AG09319 (cell line): Measurements from ENCODE around the gene PRPS1.

ENCODE experiments used
- DNase-seq: peaks from one replicate; pipeline ENCODE4 v3.0.0-alpha.2; 2010; ENCODE audit warnings: low read depth; ENCODE audit errors: extremely low read depth
- TF ChIP-seq, protein P1 (sequence below): IDR thresholded peaks from 2 replicates; pipeline ENCODE4 v1.5.1; 2011; ENCODE audit warnings: low read depth, mild to moderate bottlenecking, inconsistent platforms, low read length, moderate library complexity

Gene PRPS1

GRCh38 chrX:107699616-107700015 lies 71.3 kb downstream of the PRPS1 start:
- TF ChIP-seq, protein P1, sequence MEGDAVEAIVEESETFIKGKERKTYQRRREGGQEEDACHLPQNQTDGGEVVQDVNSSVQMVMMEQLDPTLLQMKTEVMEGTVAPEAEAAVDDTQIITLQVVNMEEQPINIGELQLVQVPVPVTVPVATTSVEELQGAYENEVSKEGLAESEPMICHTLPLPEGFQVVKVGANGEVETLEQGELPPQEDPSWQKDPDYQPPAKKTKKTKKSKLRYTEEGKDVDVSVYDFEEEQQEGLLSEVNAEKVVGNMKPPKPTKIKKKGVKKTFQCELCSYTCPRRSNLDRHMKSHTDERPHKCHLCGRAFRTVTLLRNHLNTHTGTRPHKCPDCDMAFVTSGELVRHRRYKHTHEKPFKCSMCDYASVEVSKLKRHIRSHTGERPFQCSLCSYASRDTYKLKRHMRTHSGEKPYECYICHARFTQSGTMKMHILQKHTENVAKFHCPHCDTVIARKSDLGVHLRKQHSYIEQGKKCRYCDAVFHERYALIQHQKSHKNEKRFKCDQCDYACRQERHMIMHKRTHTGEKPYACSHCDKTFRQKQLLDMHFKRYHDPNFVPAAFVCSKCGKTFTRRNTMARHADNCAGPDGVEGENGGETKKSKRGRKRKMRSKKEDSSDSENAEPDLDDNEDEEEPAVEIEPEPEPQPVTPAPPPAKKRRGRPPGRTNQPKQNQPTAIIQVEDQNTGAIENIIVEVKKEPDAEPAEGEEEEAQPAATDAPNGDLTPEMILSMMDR = no peak
- DNase-seq = no peak

DNA sequence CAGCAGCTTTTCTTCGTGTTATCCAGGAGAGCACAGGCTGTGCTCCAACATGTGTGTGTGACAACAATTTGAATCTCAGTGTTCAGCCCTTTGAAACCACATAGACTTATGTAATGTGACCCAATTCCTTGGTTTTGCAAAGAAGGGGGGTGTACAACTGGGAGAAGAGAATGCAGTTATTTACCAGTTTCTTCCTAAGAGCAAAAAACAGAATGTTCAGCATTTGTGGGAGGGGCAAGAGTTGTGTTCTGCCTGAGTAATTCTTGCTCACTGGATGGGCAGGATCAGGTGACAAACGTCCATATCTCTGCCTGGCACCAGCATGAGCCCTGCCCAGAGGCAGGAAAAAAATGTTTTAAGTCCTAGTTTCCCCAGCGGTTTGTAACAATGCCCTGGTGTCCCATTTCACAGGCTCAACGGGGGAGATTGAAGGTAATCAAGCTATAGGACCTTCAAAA lies 72.0 kb downstream of the PRPS1 start:
- TF ChIP-seq, protein P1 = no peak
- DNase-seq = no peak
